IMR-90 (cell line): ENCODE results near the gene HOGA1. TPM values are rescaled to one million over a fixed set of nuclear protein-coding genes. Genes with fewer than 3 reads are reported as not detected.

Experiments used
- ATAC-seq: fragments of 200-7000 bp; cut with Tn5 transposase; 2 replicates; pipeline ENCODE4 v1.9.1; 2020; ENCODE audit warnings: low read depth, mild to moderate bottlenecking, moderate library complexity
- BruUV-seq: library from RNA; stranded (reverse); fragments of 400-500 nt; replicated peaks from 2 replicates; lab custom pipeline; 2021; lab: Mats Ljungman, UMichigan
- CTCF ChIA-PET: fragments of 300-600 bp; formaldehyde crosslinking; extraction: SDS; loops from one replicate; lab custom pipeline; 2021; ENCODE audit warnings: antibody characterized with exemption; lab: Yijun Ruan, JAX
- POLR2A ChIA-PET: fragments of 300-600 bp; sonication (Branson Sonifier 250); formaldehyde crosslinking; loops from one replicate; lab custom pipeline; 2022; ENCODE audit warnings: antibody characterized with exemption; ENCODE audit not compliant: unreplicated experiment; lab: Charles Lee
- DNase-seq: peaks from one replicate; pipeline ENCODE4 v3.0.0; 2013
- H2AFZ ChIP-seq: replicated peaks from 2 replicates; pipeline ENCODE3; 2013; ENCODE audit warnings: low read length, mild to moderate bottlenecking; ENCODE audit not compliant: poor library complexity
- H2AK5ac ChIP-seq: 2 replicates; pipeline ENCODE4 v1.6.1; 2013; ENCODE audit warnings: low read depth, low read length, inconsistent platforms
- H2AK9ac ChIP-seq: replicated peaks from 2 replicates; pipeline ENCODE3; 2013; ENCODE audit warnings: mild to moderate bottlenecking, low read depth, low read length, moderate library complexity; ENCODE audit not compliant: poor library complexity
- H2BK120ac ChIP-seq: 2 replicates; pipeline ENCODE4 v1.6.1; 2013; ENCODE audit warnings: low read depth, low read length, inconsistent platforms
- H2BK15ac ChIP-seq: 3 replicates; pipeline ENCODE4 v1.6.1; 2013; ENCODE audit warnings: low read depth, low read length, inconsistent platforms
- H2BK20ac ChIP-seq: 2 replicates; pipeline ENCODE4 v1.6.1; 2013; ENCODE audit warnings: low read depth, mild to moderate bottlenecking, inconsistent platforms, low read length, moderate library complexity
- H2BK5ac ChIP-seq: 2 replicates; pipeline ENCODE4 v1.6.1; 2013; ENCODE audit warnings: mild to moderate bottlenecking, low read depth, low read length, inconsistent platforms; ENCODE audit not compliant: poor library complexity, severe bottlenecking
- H3K14ac ChIP-seq: replicated peaks from 2 replicates; pipeline ENCODE4 v1.6.1; 2013; ENCODE audit warnings: low read depth, low read length, inconsistent platforms
- H3K18ac ChIP-seq: 2 replicates; pipeline ENCODE4 v1.6.1; 2013; ENCODE audit warnings: low read depth, low read length, control low read depth
- H3K23ac ChIP-seq: 2 replicates; pipeline ENCODE4 v1.6.1; 2013; ENCODE audit warnings: low read depth, low read length, inconsistent platforms
- H3K27ac ChIP-seq: 2 replicates; pipeline ENCODE4 v1.5.1; 2013; ENCODE audit warnings: mild to moderate bottlenecking, control low read depth, low read length; ENCODE audit not compliant: insufficient read depth
- H3K27me3 ChIP-seq: 2 replicates; pipeline ENCODE4 v1.6.1; 2013; ENCODE audit warnings: low read length; ENCODE audit not compliant: control insufficient read depth, insufficient read depth
- H3K36me3 ChIP-seq: 2 replicates; pipeline ENCODE4 v1.6.1; 2013; ENCODE audit warnings: low read length, mixed read lengths; ENCODE audit not compliant: control insufficient read depth, insufficient read depth
- H3K4ac ChIP-seq: 2 replicates; pipeline ENCODE4 v1.6.1; 2013; ENCODE audit warnings: low read depth, low read length, inconsistent platforms
- H3K4me1 ChIP-seq: 2 replicates; pipeline ENCODE4 v1.6.1; 2013; ENCODE audit warnings: low read length, mixed read lengths; ENCODE audit not compliant: control insufficient read depth, insufficient read depth
- H3K4me2 ChIP-seq: 2 replicates; pipeline ENCODE4 v1.6.1; 2013; ENCODE audit warnings: low read depth, mild to moderate bottlenecking, control low read depth, low read length, moderate library complexity
- H3K4me3 ChIP-seq: 2 replicates; pipeline ENCODE4 v1.5.1; 2013; ENCODE audit warnings: low read depth, mild to moderate bottlenecking, control low read depth, low read length, moderate library complexity; ENCODE audit not compliant: insufficient read depth
- H3K56ac ChIP-seq: 2 replicates; pipeline ENCODE4 v1.6.1; 2013; ENCODE audit warnings: low read length, inconsistent platforms; ENCODE audit not compliant: insufficient read depth; ENCODE audit errors: extremely low read depth
- H3K79me1 ChIP-seq, 2 experiments: 2 replicates each; pipeline ENCODE4 v1.6.1; 2013; ENCODE audit warnings: low read length in 2 of 2, inconsistent platforms in 1 of 2, low read depth in 1 of 2
- H3K9ac ChIP-seq: 2 replicates; pipeline ENCODE4 v1.6.1; 2013; ENCODE audit warnings: low read depth, low read length, control low read depth
- H3K9me1 ChIP-seq: 2 replicates; pipeline ENCODE4 v1.6.1; 2013; ENCODE audit warnings: low read length, inconsistent platforms; ENCODE audit not compliant: insufficient read depth
- H3K9me3 ChIP-seq: 2 replicates; pipeline ENCODE4 v1.6.1; 2013; ENCODE audit warnings: low read length; ENCODE audit not compliant: control insufficient read depth, insufficient read depth
- H4K20me1 ChIP-seq: 2 replicates; pipeline ENCODE4 v1.6.1; 2013; ENCODE audit warnings: low read length, inconsistent platforms; ENCODE audit not compliant: insufficient read depth
- H4K5ac ChIP-seq: 2 replicates; pipeline ENCODE4 v1.6.1; 2013; ENCODE audit warnings: mild to moderate bottlenecking, low read depth, low read length, control low read depth
- H4K8ac ChIP-seq, 2 experiments: 2 replicates each; pipeline ENCODE4 v1.6.1; 2013; ENCODE audit warnings: low read depth in 2 of 2, low read length in 2 of 2, control low read depth in 1 of 2, inconsistent platforms in 1 of 2
- H4K91ac ChIP-seq: 2 replicates; pipeline ENCODE4 v1.6.1; 2013; ENCODE audit warnings: low read depth, low read length, inconsistent platforms; ENCODE audit not compliant: insufficient read depth
- BHLHE40 ChIP-seq: fragments of 150-350 bp; IDR thresholded peaks from 2 replicates; pipeline ENCODE4 v1.6.1; 2016; ENCODE audit warnings: mild to moderate bottlenecking, low read depth, low read length
- CEBPB ChIP-seq: IDR thresholded peaks from 2 replicates; pipeline ENCODE4 v1.6.1; 2012; ENCODE audit warnings: low read depth, low read length, improper control_type of control experiment
- CHD1 ChIP-seq: IDR thresholded peaks from 2 replicates; pipeline ENCODE4 v1.6.1; 2012; ENCODE audit warnings: low read depth, low read length, improper control_type of control experiment
- CTCF ChIP-seq: conservative IDR thresholded peaks from 2 replicates; pipeline ENCODE4 v1.5.1; 2012; ENCODE audit warnings: mild to moderate bottlenecking, low read depth, low read length, improper control_type of control experiment
- ELK1 ChIP-seq: fragments of 150-350 bp; IDR thresholded peaks from 2 replicates; pipeline ENCODE4 v1.6.1; 2016; ENCODE audit warnings: low read depth, mild to moderate bottlenecking, low read length, moderate library complexity, borderline replicate concordance
- FOS ChIP-seq: fragments of 150-350 bp; IDR thresholded peaks from 2 replicates; pipeline ENCODE4 v1.6.1; 2016; ENCODE audit warnings: low read depth, low read length
- MAFK ChIP-seq: IDR thresholded peaks from 2 replicates; pipeline ENCODE4 v1.6.1; 2012; ENCODE audit warnings: low read depth, low read length, improper control_type of control experiment
- MAZ ChIP-seq: IDR thresholded peaks from 2 replicates; pipeline ENCODE4 v1.6.1; 2012; ENCODE audit warnings: low read depth, mild to moderate bottlenecking, low read length, improper control_type of control experiment, moderate library complexity, borderline replicate concordance
- MXI1 ChIP-seq: IDR thresholded peaks from 2 replicates; pipeline ENCODE4 v1.6.1; 2012; ENCODE audit warnings: low read depth, mild to moderate bottlenecking, low read length, moderate library complexity, borderline replicate concordance
- NFE2L2 ChIP-seq: fragments of 150-350 bp; IDR thresholded peaks from 2 replicates; pipeline ENCODE4 v1.6.1; 2016; ENCODE audit warnings: low read depth, mild to moderate bottlenecking, low read length
- POLR2A ChIP-seq: IDR thresholded peaks from 2 replicates; pipeline ENCODE4 v1.6.1; 2012; ENCODE audit warnings: mild to moderate bottlenecking, low read depth, low read length
- RAD21 ChIP-seq: IDR thresholded peaks from 2 replicates; pipeline ENCODE4 v1.6.1; 2012; ENCODE audit warnings: low read length, improper control_type of control experiment
- RCOR1 ChIP-seq: IDR thresholded peaks from 2 replicates; pipeline ENCODE4 v1.6.1; 2012; ENCODE audit warnings: mild to moderate bottlenecking, low read length, improper control_type of control experiment; ENCODE audit not compliant: insufficient replicate concordance
- RFX5 ChIP-seq: IDR thresholded peaks from 2 replicates; pipeline ENCODE4 v1.8.0; 2012; ENCODE audit warnings: low read depth, mild to moderate bottlenecking, low read length, moderate library complexity
- SMC3 ChIP-seq: fragments of 150-350 bp; IDR thresholded peaks from 2 replicates; pipeline ENCODE4 v1.6.1; 2016; ENCODE audit warnings: low read depth, mild to moderate bottlenecking, antibody characterized with exemption, low read length, moderate library complexity
- USF2 ChIP-seq: fragments of 150-350 bp; IDR thresholded peaks from 2 replicates; pipeline ENCODE4 v1.6.1; 2017; ENCODE audit warnings: mild to moderate bottlenecking, antibody characterized with exemption, low read length, low read depth
- WGBS, 2 experiments: methylation state at CpG; one replicate each; pipeline versions ENCODE4 v1.1.5 to v1.1.7; 2013; ENCODE audit warnings: missing lambda C conversion rate in 2 of 2; ENCODE audit not compliant: insufficient read length in 1 of 2; ENCODE audit errors: extremely low coverage in 2 of 2; 5-methylcytosine and 5-hydroxymethylcytosine counted together
- dilution Hi-C: fragments of 300-500 bp; cut with HindIII; formaldehyde crosslinking; loops from one replicate; pipeline ENCODE4 v1.14.3; 2018; ENCODE audit warnings: low sequenced_read_pairs; ENCODE audit not compliant: unreplicated experiment
- in situ Hi-C: fragments of 300-500 bp; cut with MboI; formaldehyde crosslinking; loops from 3 replicates; pipeline ENCODE4 v1.14.3; 2019; ENCODE audit warnings: low sequenced_read_pairs, inconsistent platforms, mixed read lengths
- intact Hi-C: fragments of 100-400 bp; cut with micrococcal nuclease; formaldehyde crosslinking; loops from 2 replicates; pipeline ENCODE4 v1.10.0; 2022
- polyA plus RNA-seq, 3 experiments: library from polyadenylated mRNA; depleted of rRNA; stranded (reverse); fragments of >200 nt; gene quantifications; 2 replicates each; pipeline ENCODE4 v1.2.3, GENCODE V29; 2012; ENCODE audit warnings: low replicate concordance in 1 of 3
- total RNA-seq: library from RNA; depleted of rRNA; stranded (reverse); fragments of >200 nt; gene quantifications from 2 replicates; pipeline ENCODE4 v1.2.3, GENCODE V29; 2012

Gene HOGA1
- total and polyA plus RNA-seq, 2 of the 4 experiments (the other 2 are of a cell fraction) = 0.36 to 0.41 TPM

- H3K79me1 ChIP-seq = peaks cover 3% of the 10 kb centered on the region in 2 experiments; a peak in 2 of 4 replicates
- CTCF ChIA-PET = no interaction called here
- ATAC-seq = no peak
Observed at GRCh38 chr10:97570146-97570788, 13.9 kb upstream of the HOGA1 start.

More at GRCh38 chr10:97570146-97570788, 13.9 kb upstream of the HOGA1 start:
- Histone ChIP-seq H2BK5ac (no peak overlapping the region), H3K4me3 (no peak overlapping the region), H3K23ac (no peak overlapping the region), H2AK9ac (no peak overlapping the region), H3K4me1 (peaks cover 15% of the 10 kb centered on the region), H3K9me1 (peaks cover 9% of the 10 kb centered on the region), H3K18ac (no peak overlapping the region), H3K56ac (no peak overlapping the region), H3K4ac (no peak overlapping the region), H3K9ac (no peak overlapping the region), H2AK5ac (no peak overlapping the region), H3K14ac (no peak overlapping the region), H3K9me3 (no peaks in the 10 kb centered on the region), H4K91ac (no peak overlapping the region), H3K36me3 (peaks cover 19% of the 10 kb centered on the region), H2BK15ac (no peak overlapping the region), H3K27ac (no peak overlapping the region), H4K8ac (no peak overlapping the region), H2BK120ac (no peak overlapping the region), H4K5ac (no peak overlapping the region), H2AFZ (no peak overlapping the region), H3K27me3 (no peaks in the 10 kb centered on the region), H3K4me2 (no peak overlapping the region), H4K20me1 (peaks cover 5% of the 10 kb centered on the region; the same call in 1 of the 2 replicates), H2BK20ac (no peak overlapping the region)
- DNase-seq = no peak
- dilution Hi-C loops = no loop called here
- in situ Hi-C loops = loop anchor here (10.0 kb wide), 1 partner anchor 165 kb away; the partner anchor contains the start of gene ZFYVE27
- TF ChIP-seq CTCF = no peak
- TF ChIP-seq SMC3 = no peak
- TF ChIP-seq CHD1 = no peak
- TF ChIP-seq MAZ = no peak
- no peak for TF ChIP-seq RCOR1
- no peak for TF ChIP-seq NFE2L2
- TF ChIP-seq FOS = no peak
- TF ChIP-seq ELK1 = no peak
- no peak for TF ChIP-seq USF2
- no peak for TF ChIP-seq RAD21
- no peak for TF ChIP-seq BHLHE40
- no peak for TF ChIP-seq CEBPB
- no peak for TF ChIP-seq POLR2A
- TF ChIP-seq RFX5 = no peak
- TF ChIP-seq MXI1 = no peak
- TF ChIP-seq MAFK = no peak
- BruUV-seq = no TSS peak
- 94% methylated on average over 21 of the region's 33 CpGs; no CpG with 5 or more reads in 1 of the 2 experiments for WGBS, 2 experiments
- POLR2A ChIA-PET = no interaction called here
- intact Hi-C loops = loop anchor here (5.0 kb wide), 1 partner anchor 162 kb away; no protein-coding TSS in a partner anchor
